Peyer's patch (tissue), 4 donors: ENCODE measurements around the gene IRAK1. TPM values are rescaled to one million over a fixed set of nuclear protein-coding genes. Genes with fewer than 3 reads are reported as not detected.

Experiments used
- DNase-seq, 3 donors: peaks; one replicate each; pipeline ENCODE4 v3.0.0-alpha.2; 2017 to 2019
- H3K27ac ChIP-seq, 4 donors: fragments of 200-600 bp; sonication (generic); one replicate each; pipeline ENCODE4 v1.5.1; 2016 to 2019
- H3K27me3 ChIP-seq, 2 donors: fragments of 200-600 bp; sonication (generic); one replicate each; pipeline ENCODE4 v1.5.1; 2019
- H3K36me3 ChIP-seq, 3 donors: fragments of 200-600 bp; sonication (generic); one replicate each; pipeline ENCODE4 v1.5.1; 2016 to 2019
- H3K4me1 ChIP-seq, 4 donors: fragments of 200-600 bp; sonication (generic); one replicate each; pipeline ENCODE4 v1.5.1; 2016 to 2019
- H3K4me3 ChIP-seq, 4 donors: fragments of 200-600 bp; sonication (generic); 1 replicate in 3 of 4; 2 replicates in 1 of 4; pipeline ENCODE4 v1.5.1; 2016 to 2019; ENCODE audit warnings: mild to moderate bottlenecking in 1 of 4
- H3K9me3 ChIP-seq, 4 donors: fragments of 200-600 bp; sonication (generic); one replicate each; pipeline ENCODE4 v1.5.1; 2016 to 2019; ENCODE audit warnings: mild to moderate bottlenecking in 1 of 4
- CTCF ChIP-seq, 6 experiments: fragments of 450-650 bp in 4 of 6; fragments of 200-600 bp in 2 of 6; sonication (generic) in 1 of 6; IDR thresholded peaks; one replicate each; pipeline ENCODE4 v1.5.1; 2017 to 2019; ENCODE audit warnings: antibody characterized with exemption in 6 of 6, mild to moderate bottlenecking in 3 of 6, moderate library complexity in 1 of 6
- POLR2A ChIP-seq, 2 donors: fragments of 450-650 bp; IDR thresholded peaks; one replicate each; pipeline ENCODE4 v1.5.1; 2017; ENCODE audit warnings: antibody characterized with exemption in 2 of 2, mild to moderate bottlenecking in 2 of 2, moderate library complexity in 2 of 2
- total RNA-seq, 4 donors: library from RNA; depleted of rRNA; stranded (reverse); fragments of >200 nt; gene quantifications; one replicate each; pipeline ENCODE4 v1.1.0, GENCODE V29; 2016

The IRAK1 gene
- total RNA-seq, 4 donors from 2014 or later: 111 to 150 (median 122) TPM

GRCh38 chrX:154040307-154040756 lies 20.6 kb upstream of the IRAK1 start:
- Histone ChIP-seq H3K27me3 (no peaks in the 10 kb centered on the region), H3K4me3 (no peak overlapping the region), H3K27ac (peak overlapping the region in 1 of 4 donors; percentile 30), H3K36me3 (no peaks in the 10 kb centered on the region), H3K4me1 (no peaks in the 10 kb centered on the region), H3K9me3 (no peaks in the 10 kb centered on the region)
- no peak for TF ChIP-seq CTCF (IDR thresholded peaks at IDR 0.05)
- DNase-seq: no peak

GRCh38 chrX:154039577-154039976 lies 19.9 kb upstream of the IRAK1 start:
- H3K4me1 ChIP-seq: no peaks in the 10 kb centered on the region
- no peaks in the 10 kb centered on the region for H3K36me3 ChIP-seq
- H3K9me3 ChIP-seq: no peaks in the 10 kb centered on the region
- no peak for DNase-seq
- no peaks in the 10 kb centered on the region for H3K27me3 ChIP-seq
- no peak overlapping the region for H3K4me3 ChIP-seq
- no peak for TF ChIP-seq POLR2A (IDR thresholded peaks at IDR 0.05)
- TF ChIP-seq CTCF (IDR thresholded peaks at IDR 0.05): no peak
- H3K27ac ChIP-seq: peak overlapping the region in 1 of 4 donors; percentile 30

GRCh38 chrX:154038656-154039055 lies 19.0 kb upstream of the IRAK1 start:
- H3K27me3 ChIP-seq: no peaks in the 10 kb centered on the region
- no peaks in the 10 kb centered on the region for H3K4me1 ChIP-seq
- DNase-seq: no peak
- TF ChIP-seq POLR2A (IDR thresholded peaks at IDR 0.05) (no peak), CTCF (IDR thresholded peaks at IDR 0.05) (no peak)
- no peaks in the 10 kb centered on the region for H3K9me3 ChIP-seq
- no peak overlapping the region for H3K4me3 ChIP-seq
- no peaks in the 10 kb centered on the region for H3K36me3 ChIP-seq
- no peak overlapping the region for H3K27ac ChIP-seq

- no peak for DNase-seq
- TF ChIP-seq CTCF (IDR thresholded peaks at IDR 0.05) (no peak), POLR2A (IDR thresholded peaks at IDR 0.05) (no peak)
- Histone ChIP-seq H3K9me3 (no peaks in the 10 kb centered on the region), H3K36me3 (no peaks in the 10 kb centered on the region), H3K27ac (no peak overlapping the region), H3K4me3 (no peak overlapping the region), H3K4me1 (no peaks in the 10 kb centered on the region), H3K27me3 (no peaks in the 10 kb centered on the region)
These were observed 18.1 kb upstream of the IRAK1 start for GRCh38 chrX:154037754-154038153.

- no peaks in the 10 kb centered on the region for H3K9me3 ChIP-seq
- H3K4me1 ChIP-seq: no peaks in the 10 kb centered on the region
- no peaks in the 10 kb centered on the region for H3K27me3 ChIP-seq
- TF ChIP-seq CTCF (IDR thresholded peaks at IDR 0.05): no peak
- TF ChIP-seq POLR2A (IDR thresholded peaks at IDR 0.05): no peak
- no peak overlapping the region for H3K4me3 ChIP-seq
- H3K27ac ChIP-seq: no peak overlapping the region
- DNase-seq: no peak
- peaks cover 0 to 7% (median 0%) of the 10 kb centered on the region in 3 donors for H3K36me3 ChIP-seq
These were observed 16.8 kb upstream of the IRAK1 start for GRCh38 chrX:154036513-154036912.

GRCh38 chrX:154033848-154034247 lies 14.1 kb upstream of the IRAK1 start:
- no peaks in the 10 kb centered on the region for H3K27me3 ChIP-seq
- no peak for DNase-seq
- TF ChIP-seq CTCF (IDR thresholded peaks at IDR 0.05): no peak
- TF ChIP-seq POLR2A (IDR thresholded peaks at IDR 0.05): no peak

More at GRCh38 chrX:154033848-154034247, 14.1 kb upstream of the IRAK1 start:
- Histone ChIP-seq H3K36me3 (peaks cover 0 to 21% (median 0%) of the 10 kb centered on the region in 3 donors), H3K9me3 (no peaks in the 10 kb centered on the region), H3K4me3 (no peak overlapping the region), H3K27ac (no peak overlapping the region), H3K4me1 (peaks cover 0 to 6% (median 0%) of the 10 kb centered on the region in 4 donors)
